NCI-H82 treated with DMSO at 0.1 percent for 48 hours (cell line): ENCODE results near the gene TSPAN12.

ENCODE experiments used
- DNase-seq: peaks from one replicate; lab custom pipeline; 2025; ENCODE audit not compliant: unreplicated experiment; lab: John Stamatoyannopoulos, UW

TSPAN12 gene

DNA sequence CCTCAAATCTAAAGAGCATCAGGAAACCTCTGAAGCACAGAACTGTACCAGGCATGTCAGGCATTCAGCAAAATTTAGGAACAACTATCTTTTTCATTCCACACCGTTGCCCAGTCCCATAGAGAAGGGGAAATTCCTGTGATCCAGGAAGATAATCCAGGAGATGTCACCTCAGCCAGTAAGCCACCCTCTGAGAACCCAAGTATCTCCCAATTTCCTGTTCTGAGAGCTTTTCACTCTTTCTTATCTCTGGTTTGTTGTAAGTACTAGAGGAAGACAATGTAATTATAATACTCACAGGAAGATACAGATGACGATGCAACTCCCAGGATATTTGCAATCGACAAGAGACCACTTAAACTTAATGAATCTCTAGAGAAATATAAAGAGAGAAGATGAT, 97.1 kb downstream of the TSPAN12 start:
- no peak for DNase-seq

DNA sequence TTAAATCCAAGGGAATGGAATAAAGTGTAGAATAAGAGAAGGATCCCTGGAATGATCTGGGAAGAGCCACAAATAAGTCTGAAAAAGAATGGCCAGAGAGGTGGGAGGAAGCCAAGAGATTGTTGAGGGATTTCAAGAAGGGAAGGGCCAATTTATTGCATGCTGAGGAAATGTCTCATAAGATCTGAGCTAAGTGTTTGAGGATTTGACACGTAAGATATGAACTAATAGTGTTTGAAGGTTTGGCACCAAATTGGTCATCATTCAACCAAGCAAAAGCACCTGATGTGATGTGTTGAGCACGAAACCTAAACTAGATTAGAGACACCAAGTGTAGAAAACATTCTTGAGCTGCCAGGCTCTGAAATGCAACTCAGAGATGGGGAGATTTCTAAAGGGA, 97.9 kb downstream of the TSPAN12 start:
- DNase-seq, result no peak

DNA sequence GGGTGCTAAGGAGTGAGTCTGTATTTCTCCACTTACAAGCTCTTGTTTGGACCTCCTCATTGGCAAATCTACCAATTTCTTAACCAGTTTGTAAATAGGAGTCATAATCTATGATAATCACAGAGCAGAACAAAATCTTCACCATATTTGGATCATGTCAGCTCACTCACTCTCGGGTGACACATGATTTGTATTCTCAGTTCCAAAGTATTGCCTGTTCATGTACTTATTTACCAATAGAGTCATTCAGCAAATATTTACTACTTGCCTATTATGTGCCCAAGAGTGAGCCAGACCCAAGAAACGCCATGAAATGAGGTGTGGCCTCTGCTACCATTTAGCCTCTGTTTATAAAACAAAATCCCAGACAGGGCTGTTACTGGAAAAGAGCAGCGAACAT, 114.8 kb downstream of the TSPAN12 start:
- DNase-seq, result no peak

DNA sequence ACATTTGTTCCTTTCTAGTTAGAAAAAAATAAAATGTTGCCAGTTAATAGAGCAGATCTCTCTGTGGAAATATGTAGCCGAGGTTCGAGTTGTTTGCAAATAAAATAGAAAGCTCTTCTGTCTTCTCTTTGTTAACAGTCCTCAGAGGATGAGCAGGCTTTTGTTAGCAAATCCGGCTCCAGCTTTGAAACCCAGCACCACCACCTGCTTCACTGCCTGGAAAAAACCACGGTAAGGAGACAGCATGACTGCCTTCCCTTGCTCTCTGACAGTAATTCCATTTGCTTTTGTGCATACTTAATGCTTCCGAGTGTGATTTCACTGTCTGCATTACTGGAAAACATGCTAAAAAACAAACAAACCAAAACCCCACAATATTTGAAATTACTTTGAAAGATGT, 115.6 kb downstream of the TSPAN12 start:
- peak; percentile 74 for DNase-seq

DNA sequence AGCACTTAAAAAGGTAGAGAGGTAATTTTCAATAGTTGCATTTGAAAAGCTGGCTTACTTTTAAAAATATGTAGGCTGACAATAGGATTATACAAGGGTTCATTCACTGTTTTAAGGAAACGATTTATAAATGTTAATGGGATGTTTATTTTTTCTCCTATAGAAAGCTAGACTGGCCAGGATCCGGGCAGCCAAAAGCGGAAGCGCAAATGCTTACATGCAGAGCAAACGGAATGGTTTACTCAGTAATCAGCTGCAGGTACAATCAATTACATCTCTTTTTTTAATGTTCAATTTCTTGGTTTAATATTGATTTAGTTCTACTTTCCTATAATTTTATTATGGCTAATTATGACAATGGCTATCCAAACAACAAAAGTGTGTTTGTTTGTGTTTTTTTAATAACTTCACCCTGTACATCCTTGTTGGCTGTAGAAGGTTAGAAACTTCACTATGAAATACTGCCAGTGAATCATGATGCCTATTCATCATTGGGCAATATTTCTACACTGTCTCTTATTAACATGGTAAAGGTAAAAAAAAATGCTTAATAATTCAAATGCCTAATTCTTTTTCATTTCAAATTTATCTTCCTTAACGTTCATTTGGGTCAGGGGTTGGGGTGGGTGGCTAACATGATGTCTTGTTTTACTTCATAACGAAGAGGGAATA, 116.4 kb downstream of the TSPAN12 start:
- DNase-seq, result no peak

DNA sequence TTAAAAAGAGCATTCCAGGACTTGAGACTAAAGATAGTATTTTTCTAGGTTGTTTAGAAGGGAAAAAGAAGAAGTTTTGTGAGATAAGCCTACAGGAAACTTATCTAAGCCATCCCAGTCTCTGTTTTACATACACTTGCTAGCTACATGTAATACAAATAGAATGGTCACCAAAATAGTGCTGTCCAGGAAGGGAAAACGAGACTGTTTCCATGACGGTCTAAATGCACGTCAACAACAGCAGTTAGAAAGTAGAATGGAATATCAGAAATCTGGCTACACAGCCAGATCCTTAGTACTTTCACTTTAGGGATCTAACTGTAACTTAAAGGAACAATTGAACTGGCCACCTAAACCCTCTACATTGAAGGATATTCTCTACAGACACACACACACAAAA, 117.6 kb downstream of the TSPAN12 start:
- no peak for DNase-seq

DNA sequence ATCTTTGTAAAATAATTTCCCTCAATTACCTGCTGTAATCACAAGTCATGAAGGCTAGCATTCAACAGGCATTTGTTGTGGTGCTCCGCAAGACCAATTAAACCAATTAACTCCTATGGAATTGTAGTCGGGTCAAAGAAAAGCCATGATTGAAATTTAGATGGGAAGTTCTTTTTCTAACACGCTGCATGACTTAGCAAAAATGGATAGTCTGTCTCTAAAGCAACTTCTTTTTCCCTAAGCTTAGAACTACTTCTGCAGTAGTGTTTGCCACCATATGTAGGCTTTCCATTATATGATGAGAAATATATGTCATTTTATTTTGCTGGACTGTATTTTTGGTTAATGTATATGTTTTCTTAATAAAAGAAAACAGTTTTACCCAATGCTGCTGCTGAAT, 119.1 kb downstream of the TSPAN12 start:
- no peak for DNase-seq
